GM18511 (cell line): ENCODE data around the gene KRT37.

ENCODE experiments used
- ATAC-seq: cut with Tn5 transposase; IDR thresholded peaks from one replicate; pipeline ENCODE4 v1.9.1; 2021; ENCODE audit warnings: mild to moderate bottlenecking, moderate library complexity; ENCODE audit not compliant: unreplicated experiment

The KRT37 gene

GRCh38 chr17:41424111-41424635 is at the start of gene KRT37:
KRT37 (minus strand) TSS chr17:41424585; CDS start chr17:41424523, 62 bp downstream.
- no peak for ATAC-seq

GRCh38 chr17:41468346-41468745 is 44.0 kb upstream of the KRT37 start:
- ATAC-seq, result no peak

GRCh38 chr17:41467561-41467960 is 43.2 kb upstream of the KRT37 start:
- no peak for ATAC-seq

- no peak for ATAC-seq
Observed at GRCh38 chr17:41466988-41467387, 42.6 kb upstream of the KRT37 start, which contains the start of gene KRT32. KRT32 (minus strand) TSS chr17:41467386; CDS start chr17:41467325, 61 bp downstream.

- ATAC-seq, result no peak
Observed at GRCh38 chr17:41464682-41465081, 40.3 kb upstream of the KRT37 start.

GRCh38 chr17:41464173-41464572 is 39.8 kb upstream of the KRT37 start:
- ATAC-seq, result no peak

- no peak for ATAC-seq
Observed at GRCh38 chr17:41463746-41464145, 39.4 kb upstream of the KRT37 start.

GRCh38 chr17:41462705-41463104 is 38.3 kb upstream of the KRT37 start:
- no peak for ATAC-seq

GRCh38 chr17:41457676-41458075 is 33.3 kb upstream of the KRT37 start:
- no peak for ATAC-seq

GRCh38 chr17:41456204-41456603 is 31.8 kb upstream of the KRT37 start:
- no peak for ATAC-seq

- no peak for ATAC-seq
Observed at GRCh38 chr17:41455236-41455635, 30.9 kb upstream of the KRT37 start.

- no peak for ATAC-seq
Observed at GRCh38 chr17:41453066-41453465, 28.7 kb upstream of the KRT37 start.

- no peak for ATAC-seq
Observed at GRCh38 chr17:41452281-41452680, 27.9 kb upstream of the KRT37 start.

- no peak for ATAC-seq
Observed at GRCh38 chr17:41451154-41451728, 26.9 kb upstream of the KRT37 start.

- no peak for ATAC-seq
Observed at GRCh38 chr17:41449008-41449407, 24.6 kb upstream of the KRT37 start.

- no peak for ATAC-seq
Observed at GRCh38 chr17:41448506-41448905, 24.1 kb upstream of the KRT37 start.

GRCh38 chr17:41446806-41447205 is 22.4 kb upstream of the KRT37 start:
- no peak for ATAC-seq

GRCh38 chr17:41444640-41445039 is 20.3 kb upstream of the KRT37 start:
- ATAC-seq, result no peak

- ATAC-seq, result no peak
Observed at GRCh38 chr17:41444186-41444585, 19.8 kb upstream of the KRT37 start.

GRCh38 chr17:41442739-41443138 is 18.4 kb upstream of the KRT37 start:
- no peak for ATAC-seq

GRCh38 chr17:41440531-41441033 is 16.2 kb upstream of the KRT37 start, which contains the start of gene KRT38:
KRT38 (minus strand) TSS chr17:41440983; CDS start chr17:41440921, 62 bp downstream.
- ATAC-seq, result no peak

- ATAC-seq, result no peak
Observed at GRCh38 chr17:41439375-41439774, 15.0 kb upstream of the KRT37 start.

- no peak for ATAC-seq
Observed at GRCh38 chr17:41437769-41438168, 13.4 kb upstream of the KRT37 start.
